Trophoblast cell (in vitro differentiated cells and primary cell): Measurements from ENCODE around the gene PHYH.

Experiments
- DNase-seq, 2 donors: peaks; one replicate each; pipeline ENCODE4 v3.0.0-alpha.2; 2016
- H2AFZ ChIP-seq: 2 replicates; pipeline ENCODE4 v1.6.1; 2013; ENCODE audit warnings: low read length, moderate library complexity, mild to moderate bottlenecking; ENCODE audit not compliant: insufficient read depth, poor library complexity
- H2AK5ac ChIP-seq: 2 replicates; pipeline ENCODE4 v1.6.1; 2013; ENCODE audit warnings: mild to moderate bottlenecking, low read length
- H2BK120ac ChIP-seq: 2 replicates; pipeline ENCODE4 v1.6.1; 2013; ENCODE audit warnings: low read length, mild to moderate bottlenecking, moderate library complexity; ENCODE audit not compliant: insufficient read depth, poor library complexity
- H2BK12ac ChIP-seq: 2 replicates; pipeline ENCODE4 v1.6.1; 2013; ENCODE audit warnings: mild to moderate bottlenecking, low read length, moderate library complexity
- H2BK5ac ChIP-seq: 2 replicates; pipeline ENCODE4 v1.6.1; 2013; ENCODE audit warnings: low read length, low read depth, moderate library complexity, mild to moderate bottlenecking; ENCODE audit not compliant: poor library complexity
- H3K14ac ChIP-seq: 2 replicates; pipeline ENCODE4 v1.6.1; 2013; ENCODE audit warnings: mild to moderate bottlenecking, low read length
- H3K18ac ChIP-seq: 2 replicates; pipeline ENCODE4 v1.6.1; 2013; ENCODE audit warnings: mild to moderate bottlenecking, low read length
- H3K23ac ChIP-seq: 2 replicates; pipeline ENCODE4 v1.6.1; 2013; ENCODE audit warnings: low read length
- H3K27ac ChIP-seq: 2 replicates; pipeline ENCODE4 v1.5.1; 2013; ENCODE audit warnings: low read depth, mild to moderate bottlenecking, inconsistent platforms, low read length, moderate library complexity
- H3K27me3 ChIP-seq: 2 replicates; pipeline ENCODE4 v1.6.1; 2013; ENCODE audit warnings: inconsistent platforms, mild to moderate bottlenecking, low read length, moderate library complexity; ENCODE audit not compliant: insufficient read depth
- H3K36me3 ChIP-seq, 2 experiments: 1 replicate in 1 of 2; 2 replicates in 1 of 2; pipeline ENCODE4 v1.6.1; 2013; ENCODE audit warnings: low read length in 2 of 2, mild to moderate bottlenecking in 2 of 2, moderate library complexity in 1 of 2; ENCODE audit not compliant: insufficient read depth in 2 of 2, control insufficient read depth in 1 of 2
- H3K4ac ChIP-seq: 2 replicates; pipeline ENCODE4 v1.6.1; 2013; ENCODE audit warnings: low read depth, mild to moderate bottlenecking, low read length, moderate library complexity
- H3K4me1 ChIP-seq, 2 experiments: 1 replicate in 1 of 2; 2 replicates in 1 of 2; pipeline ENCODE4 v1.6.1; 2013; ENCODE audit warnings: low read length in 2 of 2, mild to moderate bottlenecking in 2 of 2, moderate library complexity in 1 of 2; ENCODE audit not compliant: insufficient read depth in 2 of 2, control insufficient read depth in 1 of 2
- H3K4me2 ChIP-seq: 2 replicates; pipeline ENCODE4 v1.6.1; 2013; ENCODE audit warnings: inconsistent platforms, mild to moderate bottlenecking, low read length, moderate library complexity
- H3K4me3 ChIP-seq: 2 replicates; pipeline ENCODE4 v1.5.1; 2013; ENCODE audit warnings: mild to moderate bottlenecking, low read depth, low read length, inconsistent platforms
- H3K79me1 ChIP-seq: one replicate; pipeline ENCODE4 v1.6.1; 2013; ENCODE audit warnings: low read length
- H3K79me2 ChIP-seq: 2 replicates; pipeline ENCODE4 v1.6.1; 2013; ENCODE audit warnings: low read length, mild to moderate bottlenecking; ENCODE audit not compliant: control insufficient read depth, insufficient read depth, poor library complexity
- H3K9ac ChIP-seq: 2 replicates; pipeline ENCODE4 v1.6.1; 2013; ENCODE audit warnings: mild to moderate bottlenecking, low read length
- H3K9me3 ChIP-seq: 2 replicates; pipeline ENCODE4 v1.6.1; 2013; ENCODE audit warnings: low read depth, mild to moderate bottlenecking, control low read depth, inconsistent platforms, low read length; ENCODE audit not compliant: insufficient read depth
- H4K12ac ChIP-seq: 2 replicates; pipeline ENCODE4 v1.6.1; 2013; ENCODE audit warnings: low read depth, mild to moderate bottlenecking, low read length, moderate library complexity
- H4K8ac ChIP-seq: 2 replicates; pipeline ENCODE4 v1.6.1; 2013; ENCODE audit warnings: low read depth, mild to moderate bottlenecking, low read length, moderate library complexity
- H4K91ac ChIP-seq: one replicate; pipeline ENCODE4 v1.6.1; 2013; ENCODE audit warnings: low read depth, mild to moderate bottlenecking, low read length, moderate library complexity
- WGBS: extraction: QIAGEN DNeasy Blood & Tissue Kit; methylation state at CpG from one replicate; pipeline ENCODE4 v1.1.7; 2013; ENCODE audit warnings: missing lambda C conversion rate; ENCODE audit not compliant: insufficient read length, insufficient coverage; ENCODE audit errors: extremely low coverage; 5-methylcytosine and 5-hydroxymethylcytosine counted together

PHYH gene

DNA sequence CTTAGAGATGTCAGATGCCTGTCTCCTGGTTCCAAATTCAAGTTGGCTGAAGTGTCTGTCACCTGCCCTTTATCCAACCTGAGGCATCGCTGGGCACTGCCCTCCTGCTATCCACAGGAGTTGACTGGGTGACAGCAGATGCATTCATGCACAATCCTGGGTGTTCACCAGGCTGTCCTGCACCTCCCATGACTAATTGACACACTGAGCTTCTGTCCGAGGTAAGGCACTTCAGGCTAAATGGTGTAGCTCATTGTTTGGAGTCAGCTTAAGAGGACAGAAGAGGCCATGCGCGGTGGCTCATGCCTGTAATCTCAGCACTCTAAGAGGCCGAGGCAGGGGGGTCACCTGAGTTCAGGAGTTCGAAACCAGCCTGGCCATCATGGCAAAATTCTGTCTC is 68.1 kb downstream of the PHYH start:
- H2BK12ac ChIP-seq, result no peak overlapping the region
- WGBS, result no CpG with 5 or more reads among the region's 6 CpGs

DNA sequence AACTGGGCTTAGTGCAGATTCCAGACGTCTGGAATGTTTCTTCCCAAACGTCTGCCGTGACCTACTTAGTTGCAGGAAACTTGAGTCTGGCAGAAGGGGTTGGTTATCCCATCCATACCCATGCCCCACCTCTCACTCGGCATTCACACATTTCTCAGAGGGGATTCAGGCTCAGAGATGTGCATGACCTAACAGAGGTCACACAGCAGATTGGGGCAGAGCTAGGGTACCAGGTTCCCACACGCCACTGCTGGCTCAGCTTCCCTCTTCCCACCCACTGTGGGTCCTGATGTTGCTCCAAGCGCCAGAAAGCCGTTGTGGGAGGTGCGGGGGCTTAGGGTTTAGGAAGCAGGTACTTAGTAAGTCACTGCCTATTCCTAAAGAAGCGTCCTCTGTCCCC is 68.7 kb downstream of the PHYH start:
- H3K18ac ChIP-seq, result no peak overlapping the region
- no peak overlapping the region for H2AK5ac ChIP-seq
- no peak overlapping the region for H3K4ac ChIP-seq
- no peak overlapping the region for H4K8ac ChIP-seq
- no peak overlapping the region for H3K23ac ChIP-seq
- no peak overlapping the region for H2BK5ac ChIP-seq
- H4K12ac ChIP-seq, result no peak overlapping the region
- no peaks in the 10 kb centered on the region for H3K79me2 ChIP-seq
- no peaks in the 10 kb centered on the region for H3K79me1 ChIP-seq
- no peak overlapping the region for H3K4me3 ChIP-seq
- H3K4me1 ChIP-seq, result no peaks in the 10 kb centered on the region
- H2BK120ac ChIP-seq, result no peak overlapping the region
- no peak overlapping the region for H3K9ac ChIP-seq
- WGBS, result no CpG with 5 or more reads among the region's 9 CpGs
- no peaks in the 10 kb centered on the region for H3K9me3 ChIP-seq
- H2AFZ ChIP-seq, result no peak overlapping the region
- H3K27me3 ChIP-seq, result no peaks in the 10 kb centered on the region
- H3K14ac ChIP-seq, result no peak overlapping the region
- no peak for DNase-seq
- no peak overlapping the region for H3K27ac ChIP-seq
- no peaks in the 10 kb centered on the region for H3K36me3 ChIP-seq
- no peak overlapping the region for H4K91ac ChIP-seq
- H3K4me2 ChIP-seq, result no peak overlapping the region
- H2BK12ac ChIP-seq, result no peak overlapping the region

More for the DNA sequence above, 68.1 kb downstream of the PHYH start:
- H3K9ac ChIP-seq, result no peak overlapping the region
- no peak overlapping the region for H4K12ac ChIP-seq
- no peak overlapping the region for H3K18ac ChIP-seq
- no peak overlapping the region for H3K4ac ChIP-seq
- H3K14ac ChIP-seq, result no peak overlapping the region
- H3K4me2 ChIP-seq, result no peak overlapping the region
- H3K23ac ChIP-seq, result no peak overlapping the region
- no peak overlapping the region for H3K27ac ChIP-seq
- H3K27me3 ChIP-seq, result no peaks in the 10 kb centered on the region
- H4K8ac ChIP-seq, result no peak overlapping the region
- H2AK5ac ChIP-seq, result no peak overlapping the region
- no peaks in the 10 kb centered on the region for H3K9me3 ChIP-seq
- no peak overlapping the region for H3K4me3 ChIP-seq
- H4K91ac ChIP-seq, result no peak overlapping the region
- H3K4me1 ChIP-seq, result no peaks in the 10 kb centered on the region
- H2AFZ ChIP-seq, result no peak overlapping the region
- no peak overlapping the region for H2BK5ac ChIP-seq
- no peak overlapping the region for H2BK120ac ChIP-seq
- DNase-seq, result no peak
- H3K79me1 ChIP-seq, result no peaks in the 10 kb centered on the region
- H3K36me3 ChIP-seq, result no peaks in the 10 kb centered on the region
- no peaks in the 10 kb centered on the region for H3K79me2 ChIP-seq
